IPS DF 6.9 (cell line): ENCODE data around the gene SOX12.
"Not testable (repeated sequence)": the region's sequence is repeated elsewhere in the genome, so short reads cannot be mapped to it uniquely, and the experiment has no call there.

Experiments used
- DNase-seq: peaks from one replicate; pipeline ENCODE4 v3.0.0-alpha.2; 2013; ENCODE audit warnings: low read depth, low spot score
- H3K27ac ChIP-seq: one replicate; pipeline ENCODE4 v1.5.1; 2013; ENCODE audit warnings: low read length, control low read depth
- H3K27me3 ChIP-seq: 2 replicates; pipeline ENCODE4 v1.6.1; 2013; ENCODE audit warnings: mild to moderate bottlenecking, low read length; ENCODE audit not compliant: control insufficient read depth, insufficient read depth
- H3K36me3 ChIP-seq: 2 replicates; pipeline ENCODE4 v1.6.1; 2013; ENCODE audit warnings: low read length; ENCODE audit not compliant: control insufficient read depth, insufficient read depth
- H3K4me1 ChIP-seq: 2 replicates; pipeline ENCODE4 v1.6.1; 2013; ENCODE audit warnings: low read length; ENCODE audit not compliant: control insufficient read depth, insufficient read depth
- H3K4me3 ChIP-seq: 2 replicates; pipeline ENCODE4 v1.5.1; 2013; ENCODE audit warnings: mild to moderate bottlenecking, low read length
- H3K9me3 ChIP-seq: 2 replicates; pipeline ENCODE4 v1.6.1; 2013; ENCODE audit warnings: low read length, inconsistent platforms; ENCODE audit not compliant: control insufficient read depth, insufficient read depth
- WGBS: extraction: QIAGEN DNeasy Blood & Tissue Kit; methylation state at CpG from one replicate; pipeline ENCODE4 v1.1.7; 2013; ENCODE audit warnings: mixed read lengths, missing lambda C conversion rate; ENCODE audit not compliant: insufficient read length, insufficient coverage; 5-methylcytosine and 5-hydroxymethylcytosine counted together

Gene SOX12

DNA sequence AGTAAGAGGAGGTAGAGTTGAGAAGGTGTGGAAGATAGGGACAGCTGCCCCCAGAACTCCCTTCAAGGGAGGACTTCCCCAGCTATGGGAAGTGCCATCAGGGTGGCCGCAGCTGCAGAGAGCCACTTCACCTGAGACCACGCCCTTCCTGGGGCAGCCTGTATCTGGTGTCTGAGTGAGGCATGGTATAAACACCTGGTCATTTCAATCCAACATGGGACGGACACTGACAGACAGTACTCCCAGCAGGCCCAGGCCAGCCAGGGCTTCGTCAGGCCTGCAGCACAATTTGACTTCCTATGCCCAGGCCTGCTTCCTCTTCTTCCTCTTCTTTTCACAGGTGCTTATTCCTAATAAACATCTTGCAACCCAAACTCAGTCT lies 4.5 kb downstream of the SOX12 start:
- H3K27me3 ChIP-seq: no peaks in the 10 kb centered on the region
- H3K27ac ChIP-seq: no peak overlapping the region
- no CpG with 5 or more reads among the region's 4 CpGs for WGBS
- peaks cover 5% of the 10 kb centered on the region for H3K4me1 ChIP-seq
- no peaks in the 10 kb centered on the region for H3K9me3 ChIP-seq
- no peak overlapping the region for H3K4me3 ChIP-seq
- H3K36me3 ChIP-seq: no peaks in the 10 kb centered on the region
- DNase-seq: no peak

DNA sequence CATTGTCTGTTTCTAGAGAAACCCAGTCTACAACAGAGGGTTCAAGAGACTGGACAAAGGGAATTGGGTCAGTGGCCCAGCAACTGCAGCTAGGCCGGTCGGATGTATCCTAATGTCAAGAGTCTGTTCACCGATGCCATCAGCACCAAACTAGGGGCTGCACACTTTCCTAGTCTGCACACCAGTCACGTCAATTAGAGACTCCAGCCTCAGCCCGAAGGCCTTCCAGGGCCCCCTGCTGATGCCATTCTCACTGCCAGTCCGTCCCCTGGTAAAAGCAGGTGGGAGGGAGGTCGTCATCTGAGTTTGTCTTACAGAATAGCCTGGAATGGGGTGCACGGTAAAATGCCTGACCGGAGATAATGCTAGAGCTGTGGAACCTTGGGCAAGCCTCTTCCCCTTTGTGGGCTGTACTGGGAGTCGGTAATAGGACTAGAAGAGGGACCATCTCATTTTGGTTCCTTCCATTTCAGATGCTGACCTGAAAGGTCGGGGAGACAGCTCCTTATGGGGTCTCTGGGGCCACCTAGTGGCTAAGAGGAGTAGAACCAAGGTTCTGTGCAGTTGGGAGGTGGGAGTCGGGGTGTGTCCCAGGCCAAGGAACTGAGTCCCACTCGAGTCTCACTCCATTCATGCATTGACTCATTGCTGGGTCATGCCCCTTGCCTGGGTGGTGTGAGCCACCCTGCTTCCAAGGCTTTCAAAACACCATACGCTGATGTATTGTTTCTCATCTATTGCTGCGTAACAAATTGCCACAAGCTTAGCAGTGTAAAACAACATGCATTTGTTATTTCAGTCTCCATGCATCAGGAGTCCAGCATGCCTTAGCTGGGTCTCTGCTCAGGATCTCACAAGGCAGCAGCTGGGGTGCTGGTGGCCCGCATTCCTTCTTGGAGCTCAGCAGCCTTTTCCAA lies 5.1 kb downstream of the SOX12 start:
- peaks cover 5% of the 10 kb centered on the region for H3K4me1 ChIP-seq
- H3K36me3 ChIP-seq: no peaks in the 10 kb centered on the region
- no peaks in the 10 kb centered on the region for H3K9me3 ChIP-seq
- no peak overlapping the region for H3K27ac ChIP-seq
- WGBS: no CpG with 5 or more reads among the region's 16 CpGs
- no peaks in the 10 kb centered on the region for H3K27me3 ChIP-seq
- H3K4me3 ChIP-seq: no peak overlapping the region
- no peak for DNase-seq

DNA sequence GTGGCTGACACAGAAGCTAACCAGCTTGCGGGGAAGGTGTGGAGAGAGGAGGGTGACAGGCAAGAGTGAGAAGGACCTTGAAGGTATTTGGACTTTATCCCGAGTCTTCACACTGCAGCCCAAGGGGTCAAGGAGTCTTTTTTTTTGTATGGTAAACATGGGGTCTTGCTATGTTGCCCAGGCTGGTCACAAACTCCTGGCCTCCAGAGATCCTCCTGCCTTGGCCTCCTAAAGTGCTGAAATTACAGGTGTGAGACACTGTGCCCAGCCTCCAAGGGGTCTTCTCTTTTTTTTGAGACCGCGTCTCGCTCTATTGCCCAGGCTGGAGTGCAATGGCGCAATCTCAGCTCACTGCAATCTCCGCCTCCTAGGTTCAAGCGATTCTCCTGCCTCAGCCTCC lies 9.2 kb downstream of the SOX12 start:
- WGBS: no CpG with 5 or more reads among the region's 8 CpGs
- Histone ChIP-seq H3K4me3 (no peak overlapping the region), H3K27me3 (no peaks in the 10 kb centered on the region), H3K27ac (no peak overlapping the region), H3K9me3 (no peaks in the 10 kb centered on the region), H3K4me1 (peaks cover 4% of the 10 kb centered on the region), H3K36me3 (no peaks in the 10 kb centered on the region)
- DNase-seq: no peak

DNA sequence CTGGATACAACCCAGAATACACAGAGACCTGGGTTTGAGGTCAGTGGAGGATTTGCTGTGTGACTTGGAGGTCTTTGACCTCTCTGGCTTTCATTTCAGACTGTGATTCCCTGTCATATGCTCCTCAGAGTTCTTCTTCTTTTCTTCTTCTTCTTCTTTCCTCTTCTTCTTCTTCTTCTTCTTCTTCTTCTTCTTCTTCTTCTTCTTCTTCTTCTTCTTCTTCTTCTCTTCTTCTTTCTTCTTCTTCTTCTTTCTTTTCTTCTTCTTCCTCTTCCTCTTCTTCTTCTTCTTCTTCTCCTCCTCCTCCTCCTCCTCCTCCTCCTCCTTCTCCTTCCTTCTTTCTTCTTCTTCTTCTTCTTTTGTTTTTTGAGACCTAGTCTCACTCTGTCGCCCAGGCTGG lies 10.7 kb downstream of the SOX12 start:
- DNase-seq, H3K36me3 ChIP-seq, H3K9me3 ChIP-seq, H3K4me3 ChIP-seq, H3K27ac ChIP-seq, H3K4me1 ChIP-seq, H3K27me3 ChIP-seq: not testable (repeated sequence)
- WGBS: no CpG with 5 or more reads among the region's 1 CpG

DNA sequence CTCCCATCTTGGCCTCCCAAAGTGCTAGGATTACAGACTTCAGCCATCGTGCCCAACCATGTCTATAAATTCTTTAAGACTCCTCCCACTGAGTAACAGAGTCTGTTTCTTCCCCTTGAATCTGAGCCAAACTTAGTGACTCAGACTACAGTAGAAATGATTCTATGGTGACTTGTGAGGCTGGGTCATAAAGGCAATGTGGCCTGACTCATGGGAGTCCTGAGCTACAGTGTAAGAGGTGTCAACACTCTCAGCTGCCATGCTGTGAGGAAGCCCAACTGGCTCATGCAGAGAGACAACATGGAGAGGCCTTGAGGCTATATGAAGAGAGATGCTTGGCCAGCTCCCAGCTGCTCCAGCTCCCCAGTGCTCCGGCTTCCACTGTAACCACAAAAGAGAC lies 16.3 kb downstream of the SOX12 start:
- Histone ChIP-seq H3K27me3 (no peaks in the 10 kb centered on the region), H3K4me1 (no peaks in the 10 kb centered on the region), H3K9me3 (no peaks in the 10 kb centered on the region), H3K27ac (no peak overlapping the region), H3K36me3 (no peaks in the 10 kb centered on the region), H3K4me3 (no peak overlapping the region)
- WGBS: no CpG with 5 or more reads among the region's 2 CpGs
- DNase-seq: no peak

DNA sequence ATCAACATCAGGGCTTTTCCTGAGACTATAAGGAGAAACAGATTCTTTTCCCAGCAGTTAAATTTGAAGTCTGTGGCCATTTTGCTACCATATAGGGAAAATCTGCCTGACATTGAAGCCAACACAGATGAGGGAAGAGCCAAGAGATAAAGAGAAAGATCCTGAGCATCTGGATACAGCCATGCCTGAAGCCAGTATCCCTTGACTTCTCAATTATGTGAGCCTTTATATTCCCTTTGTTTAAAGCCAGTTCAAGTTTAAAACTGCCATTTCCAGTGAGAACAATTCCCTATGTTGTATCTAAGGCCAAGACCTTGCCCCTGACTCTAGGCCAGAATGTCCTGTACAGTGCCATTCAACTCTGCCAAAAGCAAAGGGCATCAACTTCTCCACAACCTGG lies 17.8 kb downstream of the SOX12 start:
- Histone ChIP-seq H3K4me3 (no peak overlapping the region), H3K27me3 (no peaks in the 10 kb centered on the region), H3K27ac (no peak overlapping the region), H3K4me1 (no peaks in the 10 kb centered on the region), H3K9me3 (no peaks in the 10 kb centered on the region), H3K36me3 (no peaks in the 10 kb centered on the region)
- DNase-seq: no peak

DNA sequence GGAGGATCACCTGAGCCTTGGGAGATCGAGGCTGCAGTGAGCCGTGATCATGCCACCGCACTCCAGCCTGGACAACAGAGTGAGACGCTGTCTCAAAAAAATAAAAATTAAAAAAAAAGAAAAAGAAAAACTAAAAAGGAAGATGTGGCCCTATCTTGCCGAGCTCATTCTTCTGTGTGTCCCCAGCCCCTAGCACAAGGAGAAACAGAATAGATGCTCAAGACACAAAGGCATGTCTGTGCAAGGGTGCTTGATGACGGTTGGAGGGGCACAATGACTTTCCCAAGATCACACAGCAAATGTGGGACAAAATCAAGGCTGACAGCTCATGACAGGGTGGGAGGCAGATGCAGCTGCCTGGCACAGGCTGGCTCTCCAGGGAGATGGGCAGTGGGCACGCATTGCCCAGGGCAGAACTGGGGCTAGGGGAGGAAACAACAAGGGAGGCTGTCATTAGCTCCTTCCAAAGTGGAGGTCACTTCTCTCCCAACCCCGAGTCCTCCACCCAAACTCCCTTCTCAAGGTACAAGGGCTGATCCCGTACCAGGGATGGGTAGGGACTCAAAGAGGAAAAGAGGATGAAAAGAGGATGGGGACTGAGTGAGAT lies 20.8 kb downstream of the SOX12 start:
- H3K9me3 ChIP-seq: no peaks in the 10 kb centered on the region
- 0 out of 2 replicates have a peak, but pooled peaks cover 2% of the 10 kb centered on the region for H3K4me1 ChIP-seq
- DNase-seq: no peak
- no peak overlapping the region for H3K27ac ChIP-seq
- no peaks in the 10 kb centered on the region for H3K27me3 ChIP-seq
- no peaks in the 10 kb centered on the region for H3K36me3 ChIP-seq
- WGBS: no CpG with 5 or more reads among the region's 9 CpGs
- peak overlapping the region; percentile 51; the same call in 1 of the 2 replicates for H3K4me3 ChIP-seq

DNA sequence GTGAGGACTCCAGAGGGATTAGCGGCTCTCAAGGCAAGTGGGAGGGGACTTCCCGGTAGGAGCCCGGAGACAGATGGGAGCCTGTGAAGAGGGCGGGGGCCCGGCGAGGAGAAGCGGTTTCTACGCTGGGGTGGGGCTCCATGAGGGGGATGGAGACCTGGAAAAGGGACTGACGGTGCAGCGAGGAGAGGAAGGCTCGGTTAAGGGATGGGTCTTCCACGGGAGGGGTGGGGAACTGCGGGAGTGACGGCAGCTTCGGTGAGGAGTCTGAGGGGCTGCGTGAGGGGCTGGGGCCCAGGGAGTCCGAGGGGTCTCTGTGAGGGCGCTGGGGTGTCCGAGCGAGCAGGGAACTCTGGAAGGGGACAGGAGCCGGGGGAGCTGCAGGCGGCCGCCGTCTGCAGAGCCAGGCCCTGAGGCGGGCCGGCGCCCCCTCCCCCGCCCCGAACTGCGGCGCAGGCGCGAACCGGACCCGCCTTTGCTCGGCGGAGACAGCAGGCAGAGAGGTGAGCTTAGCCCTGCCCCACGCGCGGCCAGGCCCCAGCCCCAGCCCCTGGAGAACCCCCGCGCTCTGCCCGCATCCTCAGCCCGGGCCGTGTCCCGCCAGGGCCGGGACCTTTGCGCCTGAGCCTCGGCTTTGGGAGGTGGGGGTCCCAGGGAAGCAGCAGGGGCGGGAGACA lies 21.4 kb downstream of the SOX12 start, which contains the start of gene NRSN2:
NRSN2 (plus strand) TSS at position 472 of the 677 bp plus-strand sequence. CDS start 2,533 bp downstream, outside the sequence.
- no peak within 1 kb of the TSS for H3K27ac ChIP-seq
- H3K4me3 ChIP-seq: peak within 1 kb of the TSS; percentile 51; the same call in 1 of the 2 replicates
- H3K9me3 ChIP-seq: no peaks in the 10 kb centered on the region
- 0 out of 2 replicates have a peak, but pooled peaks cover 2% of the 10 kb centered on the region for H3K4me1 ChIP-seq
- no peaks in the 10 kb centered on the region for H3K27me3 ChIP-seq
- no peak for DNase-seq
- no peaks in the 10 kb centered on the region for H3K36me3 ChIP-seq
- no CpG with 5 or more reads among the region's 50 CpGs for WGBS

DNA sequence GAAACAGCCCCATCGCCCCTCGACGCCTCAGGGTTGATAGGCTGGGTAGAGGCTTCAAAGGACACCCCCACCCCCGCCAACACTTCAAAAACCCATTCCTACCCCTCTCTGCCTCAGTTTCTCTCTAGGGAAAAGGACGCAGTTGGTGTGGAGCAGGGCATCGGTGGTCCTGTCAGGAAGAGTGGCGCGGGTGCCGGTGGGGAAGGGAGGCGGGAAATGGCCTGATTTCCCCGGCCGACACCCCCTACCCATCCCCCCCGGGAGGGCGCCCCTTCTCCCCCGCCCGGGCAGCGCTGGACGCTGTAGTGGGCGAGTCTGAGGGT lies 21.9 kb downstream of the SOX12 start:
- H3K27me3 ChIP-seq: no peaks in the 10 kb centered on the region
- H3K4me1 ChIP-seq: 0 out of 2 replicates have a peak, but pooled peaks cover 2% of the 10 kb centered on the region
- H3K36me3 ChIP-seq: no peaks in the 10 kb centered on the region
- DNase-seq: no peak
- peak overlapping the region; percentile 51; the same call in 1 of the 2 replicates for H3K4me3 ChIP-seq
- H3K27ac ChIP-seq: no peak overlapping the region
- H3K9me3 ChIP-seq: no peaks in the 10 kb centered on the region
- no CpG with 5 or more reads among the region's 19 CpGs for WGBS

DNA sequence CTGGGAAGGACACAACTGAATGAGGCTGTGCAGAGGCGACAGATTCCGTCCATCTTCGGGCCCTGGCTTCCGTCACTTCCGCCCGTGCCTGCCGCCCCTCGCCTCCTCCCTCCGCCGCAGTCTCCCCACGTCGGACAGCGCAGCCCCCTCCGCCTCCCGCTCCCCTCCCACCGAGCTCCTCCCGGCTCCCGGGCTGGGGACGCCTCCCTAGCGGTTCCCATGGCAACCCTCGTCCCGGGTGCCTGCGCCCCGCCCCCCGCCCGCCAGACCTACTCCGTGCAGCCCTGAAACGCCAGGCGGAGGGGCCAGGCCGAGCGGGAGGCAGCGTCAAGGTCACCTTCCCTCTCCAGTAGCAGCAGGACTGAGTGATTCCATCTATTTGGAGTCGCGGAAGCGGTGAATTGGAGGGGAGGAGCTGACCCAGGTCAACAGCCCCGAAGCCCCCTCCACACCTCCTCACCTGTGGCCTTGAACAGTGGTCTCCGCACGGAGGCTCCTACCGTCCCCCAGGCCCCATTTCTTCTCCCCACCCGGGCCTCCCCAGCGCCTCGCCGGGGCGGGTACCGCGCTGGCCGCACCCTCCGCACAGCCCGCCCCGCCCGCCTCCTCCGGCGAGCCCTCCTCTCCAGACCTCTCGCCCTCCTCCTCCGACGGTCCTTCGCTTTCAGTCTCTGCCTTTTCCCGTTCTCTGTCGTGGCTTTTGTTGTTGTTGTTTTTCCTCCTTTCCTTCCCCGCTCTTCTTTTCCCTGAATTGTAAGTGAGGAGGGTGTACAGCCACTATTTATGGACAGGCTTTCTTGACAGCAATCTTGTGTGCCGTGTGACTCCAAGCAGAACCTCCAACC lies 22.5 kb downstream of the SOX12 start:
- Histone ChIP-seq H3K27ac (no peak overlapping the region), H3K9me3 (no peaks in the 10 kb centered on the region), H3K27me3 (no peaks in the 10 kb centered on the region), H3K4me1 (0 out of 2 replicates have a peak, but pooled peaks cover 2% of the 10 kb centered on the region), H3K36me3 (no peaks in the 10 kb centered on the region), H3K4me3 (peak overlapping the region; percentile 51; the same call in 1 of the 2 replicates)
- WGBS: no CpG with 5 or more reads among the region's 61 CpGs
- peak; percentile 80 for DNase-seq
